ENCODE results near the gene GMEB1.
"Not testable (repeated sequence)": the region's sequence is repeated elsewhere in the genome, so short reads cannot be mapped to it uniquely, and the experiment has no call there.

The GMEB1 gene

DNA sequence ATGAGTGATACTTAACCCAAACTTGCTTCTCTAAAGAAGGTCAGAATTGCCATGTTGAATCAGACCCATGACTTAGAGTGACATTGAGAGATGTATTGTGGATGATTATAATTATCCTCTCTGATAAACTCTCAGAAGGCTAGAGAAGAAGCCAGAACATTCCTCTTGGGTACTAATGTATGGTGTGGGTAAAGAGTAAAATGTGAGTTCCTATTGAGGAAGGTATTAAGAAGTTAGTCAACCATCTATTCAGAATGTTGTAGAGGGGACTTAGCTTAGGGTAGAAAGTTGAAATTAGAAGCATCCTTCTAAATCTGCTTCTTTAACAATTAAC is 7.3 kb downstream of the GMEB1 start:
- DNase-seq, result no peak

DNA sequence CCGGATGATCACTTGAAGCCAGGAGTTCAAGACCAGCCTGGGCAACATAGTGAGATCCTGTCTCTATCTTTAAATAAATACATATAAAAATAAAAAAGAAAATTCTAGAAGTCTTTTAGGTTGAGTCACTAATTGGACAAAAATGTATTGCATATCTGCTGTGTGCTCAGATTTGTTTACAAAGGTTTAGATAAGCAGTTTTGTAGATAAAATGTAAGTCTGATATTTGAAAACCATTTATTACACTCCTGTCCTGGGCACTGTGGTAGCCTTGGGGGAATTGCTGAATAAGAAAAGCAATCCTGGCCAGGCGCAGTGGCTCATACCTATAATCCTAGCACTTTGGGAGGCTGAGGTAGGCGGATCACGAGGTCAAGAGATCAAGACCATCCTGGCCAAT is 11.6 kb downstream of the GMEB1 start:
- no peak for DNase-seq

DNA sequence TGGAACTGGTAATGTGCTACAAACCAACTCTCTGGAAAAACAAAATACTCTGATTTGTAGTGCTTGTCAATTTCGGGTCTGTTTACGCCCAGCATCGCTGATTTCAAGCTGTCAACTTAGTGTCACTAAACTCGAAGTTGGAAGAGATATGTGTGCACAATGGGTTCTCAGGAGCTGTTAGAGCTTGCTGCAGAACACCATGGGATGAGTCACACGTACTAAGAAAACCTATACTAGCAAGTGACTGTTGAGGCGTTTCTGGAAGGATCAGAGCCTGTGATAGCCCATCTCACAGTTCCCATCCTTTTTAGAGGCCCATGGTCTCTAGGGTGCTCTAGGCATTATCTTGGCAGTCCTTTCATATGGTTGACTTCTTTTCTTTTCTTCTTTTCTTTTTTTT is 14.3 kb downstream of the GMEB1 start:
- DNase-seq, result no peak

DNA sequence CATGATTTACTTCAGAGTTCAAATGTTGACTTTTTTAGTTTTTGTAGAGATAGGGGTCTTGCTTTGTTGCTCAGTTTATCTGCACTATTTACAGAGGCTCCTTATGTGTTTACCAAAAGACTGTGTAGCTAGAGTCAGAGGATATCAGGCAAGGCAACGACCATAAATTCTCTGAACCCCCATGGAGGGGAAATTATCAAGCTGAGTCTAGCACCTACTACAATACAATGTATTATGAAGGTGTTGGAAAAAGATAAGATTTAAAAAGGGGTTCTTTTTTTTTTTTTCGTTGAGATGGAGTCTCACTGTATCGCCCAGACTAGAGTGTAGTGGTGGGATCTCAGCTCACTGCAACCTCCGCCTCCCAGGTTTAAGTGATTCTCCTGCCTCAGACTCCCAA is 16.4 kb downstream of the GMEB1 start:
- DNase-seq, result no peak

DNA sequence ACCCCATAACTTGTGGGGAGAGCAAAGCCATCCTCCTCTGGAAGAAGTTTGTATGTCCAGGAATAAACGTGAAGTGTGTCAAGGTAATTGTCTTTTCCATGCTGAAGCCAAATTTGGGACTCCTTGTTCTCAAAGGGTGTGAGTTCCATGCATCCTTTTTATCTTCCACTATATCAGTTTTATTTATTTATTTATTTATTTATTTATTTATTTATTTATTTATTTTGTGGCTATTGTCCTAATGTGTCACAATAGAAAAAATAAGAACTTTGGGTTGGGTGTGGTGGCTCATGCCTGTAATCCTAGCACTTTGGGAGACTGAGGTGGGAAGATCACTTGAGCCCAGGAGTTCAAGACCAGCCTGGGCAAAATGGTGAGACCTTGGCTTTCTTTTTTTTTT is 23.0 kb downstream of the GMEB1 start:
- DNase-seq, result not testable (repeated sequence)

DNA sequence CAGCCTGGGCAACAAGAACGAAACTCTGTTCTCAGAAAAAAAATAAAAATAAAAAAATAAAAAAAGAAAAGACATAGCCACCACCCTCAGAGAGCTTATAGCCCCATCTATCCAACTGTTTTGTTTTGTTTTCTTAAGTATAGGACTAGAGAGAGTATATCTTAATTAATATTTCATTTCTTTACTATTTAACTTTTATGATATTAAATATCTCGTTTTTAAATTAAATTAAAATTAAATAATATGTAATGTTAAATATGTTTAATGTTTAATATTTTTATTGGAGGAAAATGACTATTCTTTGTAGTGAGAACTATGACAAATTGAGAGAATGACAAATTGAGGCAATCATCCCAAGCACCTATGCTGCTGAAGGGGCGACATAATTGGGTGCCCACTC is 35.0 kb downstream of the GMEB1 start:
- no peak for DNase-seq

DNA sequence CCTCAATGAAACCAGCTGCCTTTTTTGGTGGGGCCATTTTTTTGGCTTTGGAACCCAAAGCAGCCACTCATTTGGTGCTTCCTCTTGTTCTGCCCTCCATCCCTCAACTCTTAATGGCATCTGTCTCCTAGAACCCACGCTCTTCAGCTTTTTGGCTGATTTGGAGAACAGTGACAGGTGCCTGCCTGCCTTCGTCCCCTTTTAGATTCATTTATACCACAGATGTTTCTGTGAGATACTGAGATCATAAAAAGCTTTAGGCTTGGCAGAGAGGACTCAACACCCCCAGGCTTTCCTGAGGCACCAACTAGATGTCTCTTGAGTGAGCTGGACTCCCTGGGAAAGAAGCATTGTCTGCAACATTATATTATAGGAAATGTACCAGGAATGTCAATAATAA is 47.8 kb downstream of the GMEB1 start:
- no peak for DNase-seq

DNA sequence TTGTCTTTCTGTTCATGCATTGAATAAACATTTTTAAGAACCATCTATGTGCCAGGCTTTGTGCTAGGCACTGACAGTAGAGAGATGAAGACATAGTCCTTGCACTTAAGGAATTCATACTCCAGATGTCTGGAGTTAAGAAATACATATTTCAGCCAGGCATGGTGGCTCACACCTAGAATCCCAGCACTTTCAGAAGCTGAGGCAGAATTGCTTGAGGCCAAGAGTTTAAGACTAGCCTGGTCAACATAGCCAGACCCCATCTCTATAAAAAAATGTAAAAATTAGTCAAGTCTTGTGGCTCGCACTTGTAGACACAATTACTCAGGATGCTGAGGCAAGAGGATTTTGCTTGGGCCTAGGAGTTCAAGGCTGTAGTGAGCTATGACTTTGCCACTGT is 49.6 kb downstream of the GMEB1 start:
- no peak for DNase-seq

DNA sequence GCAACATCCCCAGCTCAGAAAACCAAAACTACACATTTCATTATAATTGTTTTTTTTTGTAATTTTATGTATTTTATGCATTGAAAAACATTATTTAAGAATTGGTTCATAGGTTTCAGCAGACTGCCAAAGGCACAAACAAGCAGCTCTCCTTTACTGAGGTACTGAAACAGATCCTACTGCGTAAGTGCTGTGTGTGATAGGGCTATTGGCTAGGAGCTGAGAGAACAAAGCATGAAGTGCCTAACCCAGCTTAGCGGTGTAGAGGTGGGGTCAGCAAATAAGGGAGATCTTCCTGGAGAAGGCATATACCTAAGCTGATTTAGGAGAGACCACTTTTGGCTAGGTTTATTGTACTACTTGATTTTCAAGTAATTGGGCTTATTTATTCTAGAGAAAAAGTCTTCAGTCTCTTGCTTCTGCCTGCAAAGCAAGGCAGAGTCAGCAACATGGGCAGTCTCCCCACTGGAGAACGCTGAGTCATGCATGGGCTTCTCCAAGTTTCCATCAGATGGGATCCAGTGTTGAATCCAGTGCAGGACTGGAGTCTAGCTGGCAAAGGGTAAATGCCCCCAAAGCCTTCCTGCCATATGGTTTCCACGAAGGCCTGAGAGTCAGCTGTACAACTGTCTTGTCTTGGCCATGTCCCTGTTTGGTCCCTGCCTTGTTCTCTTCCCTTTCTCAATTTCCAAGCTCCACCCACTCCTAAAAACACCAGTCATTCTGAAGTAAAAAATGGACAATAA is 50.2 kb downstream of the GMEB1 start:
- DNase-seq, result no peak

DNA sequence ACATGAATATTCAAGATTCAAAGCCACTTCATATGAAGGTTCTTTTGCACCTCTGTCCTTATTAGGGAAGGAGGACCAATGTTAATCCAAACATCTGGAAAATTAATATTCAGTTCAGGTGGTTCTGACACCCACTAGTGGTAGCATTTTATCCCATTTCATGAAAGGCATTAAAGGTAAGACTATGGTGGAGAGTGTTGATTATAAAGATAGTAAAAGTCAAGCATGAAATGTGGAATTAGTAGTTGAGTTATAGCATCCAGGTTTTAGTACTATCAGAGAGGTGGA is 50.7 kb downstream of the GMEB1 start:
- DNase-seq, result no peak

DNA sequence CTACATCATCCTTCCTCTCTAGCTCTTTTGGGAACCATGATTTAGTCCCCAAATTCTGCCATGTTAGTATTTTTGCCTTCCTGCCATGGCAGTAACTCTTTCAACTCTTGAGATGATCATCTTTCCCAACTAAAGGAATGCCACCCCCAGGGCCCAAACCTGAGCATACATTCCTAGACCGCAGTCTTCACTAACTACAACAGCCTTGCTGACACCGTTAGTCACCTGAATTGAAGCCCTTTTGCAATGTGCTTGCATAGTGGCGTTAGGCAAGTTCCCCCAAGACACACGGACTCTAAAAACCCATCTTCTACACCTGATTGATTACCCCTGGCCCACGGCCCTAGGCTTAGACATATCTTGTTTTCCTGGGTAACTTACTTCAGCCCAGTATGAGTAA is 51.8 kb downstream of the GMEB1 start:
- DNase-seq, result no peak

DNA sequence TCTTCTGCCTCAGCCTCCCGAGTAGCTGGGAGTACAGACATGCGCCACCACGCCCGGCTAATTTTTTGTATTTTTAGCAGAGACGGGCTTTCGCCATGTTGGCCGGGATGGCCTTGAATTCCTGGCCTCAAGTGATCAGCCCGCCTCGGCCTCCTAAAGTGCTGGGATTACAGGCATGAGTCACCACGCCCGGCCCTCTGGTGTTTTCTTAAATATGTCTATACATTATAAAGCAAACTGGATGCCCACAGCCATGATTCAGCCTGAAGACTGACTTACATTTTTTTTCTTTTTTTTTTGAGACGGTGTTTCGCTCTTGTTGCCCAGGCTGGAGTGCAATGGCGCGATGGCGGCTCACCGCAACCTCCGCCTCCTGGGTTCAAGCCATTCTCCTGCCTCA is 53.3 kb downstream of the GMEB1 start:
- DNase-seq, result not testable (repeated sequence)

DNA sequence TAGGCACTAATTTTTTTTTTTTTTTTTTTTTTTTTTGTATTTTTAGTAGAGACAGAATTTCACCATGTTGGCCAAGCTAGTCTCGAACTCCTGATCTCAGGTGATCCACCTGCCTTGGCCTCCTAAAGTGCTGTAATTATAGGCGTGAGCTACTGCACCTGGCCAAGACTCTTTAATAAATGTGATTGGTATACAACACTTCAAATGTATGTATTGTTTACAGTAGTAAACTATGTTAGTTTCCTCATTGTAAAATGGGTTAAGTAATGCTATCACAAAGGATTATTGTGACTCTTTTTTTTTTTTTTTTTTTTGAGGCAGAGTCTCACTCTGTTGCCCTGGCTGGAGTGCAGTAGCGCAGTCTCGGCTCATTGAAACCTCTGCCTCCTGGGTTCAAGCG is 56.8 kb downstream of the GMEB1 start:
- not testable (repeated sequence) for DNase-seq

DNA sequence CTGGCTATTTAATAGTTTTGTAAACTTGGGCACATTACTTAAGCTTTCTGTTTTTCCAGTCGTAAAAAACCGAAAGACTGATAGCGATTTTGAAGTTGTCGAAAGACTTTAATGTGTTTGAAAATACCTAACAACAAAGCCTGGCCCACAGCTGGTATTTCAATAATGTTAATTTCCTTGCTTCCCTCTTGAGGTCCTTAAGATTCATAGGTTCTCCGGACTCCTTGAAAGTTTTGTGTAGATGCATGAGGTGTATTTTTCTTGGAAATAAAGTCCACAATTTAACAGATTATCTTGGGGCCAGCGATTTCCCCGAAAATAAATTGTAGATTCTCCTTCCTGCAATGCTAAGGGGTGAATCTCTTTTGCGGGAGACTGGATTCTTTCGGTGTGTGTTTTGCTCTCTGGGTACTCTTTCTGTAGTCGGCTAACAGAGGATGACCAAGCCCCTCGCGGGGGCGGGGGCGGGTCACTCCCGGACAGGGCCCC is 67.4 kb downstream of the GMEB1 start:
- DNase-seq, result no peak

DNA sequence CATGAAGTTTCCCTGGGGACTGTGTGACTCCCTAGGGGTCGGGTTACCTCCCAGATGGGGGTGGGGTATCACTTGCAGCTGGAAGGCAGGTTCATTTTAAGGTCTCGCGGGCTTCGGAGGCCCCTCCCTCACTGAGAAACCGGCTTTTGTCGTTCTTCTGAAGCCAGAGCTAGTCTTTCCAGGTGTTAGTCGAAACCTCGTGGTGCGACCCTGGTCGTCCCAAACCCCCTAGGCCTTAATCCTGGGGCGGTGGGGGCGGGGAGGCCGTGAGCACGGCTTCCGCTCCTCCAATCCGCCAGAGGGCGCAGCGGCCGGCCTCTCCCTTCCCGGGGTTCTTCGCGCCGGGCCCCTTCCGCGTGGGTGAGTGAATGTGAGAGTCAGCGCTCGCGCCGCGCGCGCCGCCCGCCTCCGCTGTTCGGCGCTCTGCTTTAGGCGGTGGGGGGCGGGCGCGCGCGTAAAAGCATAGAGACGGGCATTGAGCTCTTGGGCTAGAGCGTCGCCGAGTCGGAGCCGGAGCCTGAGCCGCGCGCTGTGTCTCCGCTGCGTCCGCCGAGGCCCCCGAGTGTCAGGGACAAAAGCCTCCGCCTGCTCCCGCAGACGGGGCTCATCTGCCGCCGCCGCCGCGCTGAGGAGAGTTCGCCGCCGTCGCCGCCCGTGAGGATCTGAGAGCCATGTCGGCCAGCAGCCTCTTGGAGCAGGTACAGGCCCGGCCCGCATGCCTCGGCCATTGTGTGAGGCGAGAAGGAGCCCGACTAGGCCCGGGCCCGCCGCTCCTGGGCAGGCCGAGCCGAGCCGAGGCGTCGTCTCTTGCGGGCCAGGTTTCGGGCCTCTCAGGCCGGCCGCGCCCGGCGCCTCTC is 68.1 kb downstream of the GMEB1 start, which contains the start of gene YTHDF2:
TSS of gene YTHDF2 (plus strand) at position 491 of the 857 bp plus-strand sequence. CDS start at position 672, 181 bp downstream.
- peak; percentile 94 to 98 for DNase-seq

DNA sequence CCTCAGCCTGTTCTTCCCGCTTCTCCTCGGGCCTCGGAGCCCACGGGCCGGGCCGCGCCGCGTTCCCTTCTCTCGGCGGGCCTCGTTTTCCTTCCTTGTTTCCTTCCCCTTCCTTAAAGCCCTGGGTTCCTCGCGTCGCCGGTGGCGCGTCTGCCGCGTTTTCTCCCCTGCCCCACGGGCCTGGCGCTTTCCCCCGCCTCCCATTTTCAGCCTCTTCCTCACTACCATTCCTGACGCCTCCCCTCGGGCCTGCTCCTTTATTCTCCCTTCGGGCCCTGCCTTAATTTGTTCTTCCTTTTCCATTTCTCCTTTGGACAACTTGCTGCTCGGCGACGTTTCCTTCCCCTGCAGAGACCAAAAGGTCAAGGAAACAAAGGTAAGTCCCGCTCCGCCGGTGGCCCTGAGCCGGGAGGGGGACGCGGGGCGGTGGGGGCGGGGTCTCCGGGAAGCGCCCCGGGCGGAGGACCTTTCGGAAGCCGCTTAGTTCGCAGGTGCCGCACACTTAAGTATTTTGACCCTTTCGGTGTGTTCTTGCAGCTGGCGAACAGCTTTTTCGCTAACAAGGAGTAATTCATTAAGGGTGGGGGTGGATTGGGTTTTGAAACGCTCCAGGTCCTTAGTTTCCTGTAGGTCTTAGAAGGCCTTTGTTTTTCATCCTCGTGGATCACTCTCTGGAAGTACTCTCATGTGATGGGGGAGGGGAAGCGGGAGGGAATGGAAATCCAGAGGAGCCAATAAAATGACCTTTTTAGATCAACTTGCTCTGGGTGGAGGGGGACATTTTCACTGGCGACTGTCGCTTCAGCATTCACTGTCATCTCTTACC is 68.9 kb downstream of the GMEB1 start:
- DNase-seq, result peak; percentile 26 to 48

DNA sequence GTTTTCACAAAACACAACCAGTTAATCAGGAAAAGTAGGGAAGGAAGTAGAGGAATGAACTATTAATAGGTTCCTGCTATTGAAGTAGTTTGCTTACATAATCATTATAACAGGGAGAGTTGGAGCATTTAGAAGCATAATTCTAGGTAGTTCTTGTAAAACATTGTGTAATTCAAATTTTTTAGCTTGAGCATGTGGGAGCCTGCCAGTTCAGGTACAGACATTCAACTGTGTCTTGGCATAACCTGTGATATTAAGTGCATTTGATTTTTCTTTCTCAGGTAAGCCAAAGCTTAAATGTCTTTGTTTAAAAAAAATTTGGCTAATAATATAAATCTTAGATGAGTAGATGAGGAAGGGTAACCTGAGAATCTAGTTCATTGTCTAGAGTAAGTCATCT is 71.5 kb downstream of the GMEB1 start:
- DNase-seq, result no peak

DNA sequence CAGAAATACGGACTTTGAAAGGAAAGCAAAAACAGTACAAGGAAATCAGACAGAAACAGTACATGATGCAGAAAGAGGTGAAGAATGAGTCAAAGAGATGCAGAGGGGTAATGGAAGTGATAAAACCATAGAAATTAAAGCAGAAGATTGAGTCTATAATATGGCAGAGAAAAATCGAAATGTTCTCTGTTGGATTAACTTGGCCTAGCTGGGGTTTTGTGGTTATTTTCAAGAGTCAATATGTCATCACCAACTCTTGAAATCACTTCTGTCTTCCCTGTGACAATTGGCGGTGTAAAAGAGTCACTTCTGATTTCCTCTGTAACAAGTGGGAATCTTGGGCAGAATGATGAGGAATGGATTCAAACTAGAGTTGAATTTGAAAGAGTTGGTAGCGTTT is 75.6 kb downstream of the GMEB1 start:
- no peak for DNase-seq

DNA sequence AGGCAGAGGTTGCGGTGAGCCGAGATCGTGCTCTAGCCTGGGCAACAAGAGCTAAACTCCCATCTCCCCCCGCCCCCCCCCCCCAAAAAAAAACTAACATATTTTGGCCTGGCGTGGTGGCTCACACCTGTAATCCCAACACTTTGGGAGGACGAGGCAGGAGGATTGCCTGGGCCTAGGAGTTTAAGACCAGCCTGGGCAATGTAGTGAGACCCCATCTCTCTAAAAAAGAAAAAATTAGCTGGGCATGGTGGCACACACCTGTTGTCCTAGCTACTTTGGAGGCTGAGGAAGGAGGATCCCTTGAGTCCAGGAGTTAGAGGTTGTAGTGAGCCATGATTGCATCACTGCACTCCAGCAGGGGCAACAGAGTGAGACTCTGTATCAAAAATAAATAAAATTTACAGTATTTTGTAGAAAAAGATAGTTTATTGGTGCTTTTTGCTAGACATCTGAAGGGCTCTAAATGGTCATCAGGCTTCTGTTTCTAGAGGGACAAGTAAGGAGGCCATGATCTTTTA is 77.1 kb downstream of the GMEB1 start:
- DNase-seq, result no peak

DNA sequence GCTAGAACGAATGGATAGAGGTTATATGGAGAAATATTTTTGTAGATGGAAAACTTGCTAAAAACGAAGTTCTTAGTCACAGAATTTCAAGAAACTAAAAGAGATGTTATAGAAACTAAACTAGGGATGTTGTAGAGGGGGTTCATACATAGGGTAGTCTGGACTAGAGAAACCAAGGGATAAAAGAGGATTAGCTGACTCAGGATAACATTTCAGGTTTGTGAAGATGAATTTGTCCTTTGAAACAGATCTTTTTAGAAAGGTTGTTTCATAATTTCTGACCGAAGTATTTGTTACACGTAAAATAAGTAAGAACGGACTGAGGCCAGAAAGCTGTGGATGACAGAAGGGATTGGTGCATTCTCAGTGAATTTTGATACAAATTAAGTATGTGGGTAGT is 81.7 kb downstream of the GMEB1 start:
- DNase-seq, result no peak

DNA sequence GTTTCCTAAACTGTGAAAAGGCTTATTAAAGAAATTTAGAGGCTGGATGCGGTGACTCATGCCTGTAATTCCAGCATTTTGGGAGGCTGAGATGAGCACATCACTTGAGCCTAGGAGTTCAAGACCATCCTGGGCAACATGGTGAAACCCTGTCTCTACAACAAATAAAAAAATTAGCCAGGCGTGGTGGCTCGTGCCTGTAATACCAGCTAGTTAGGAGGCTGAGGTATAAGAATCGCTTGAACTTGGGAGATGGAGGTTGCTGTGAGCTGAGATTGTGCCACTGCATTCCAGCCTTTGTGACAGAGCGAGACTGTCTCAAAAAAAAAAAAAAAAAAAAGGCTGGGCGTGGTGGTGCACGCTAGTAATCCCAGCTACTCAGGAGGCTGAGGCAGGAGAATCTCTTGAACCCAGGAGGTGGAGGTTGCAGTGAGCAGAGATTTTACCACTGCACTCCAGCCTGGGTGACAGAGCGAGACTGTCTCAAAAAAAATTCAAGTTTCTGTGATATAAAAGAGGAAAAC is 82.2 kb downstream of the GMEB1 start:
- DNase-seq, result not testable (repeated sequence)

DNA sequence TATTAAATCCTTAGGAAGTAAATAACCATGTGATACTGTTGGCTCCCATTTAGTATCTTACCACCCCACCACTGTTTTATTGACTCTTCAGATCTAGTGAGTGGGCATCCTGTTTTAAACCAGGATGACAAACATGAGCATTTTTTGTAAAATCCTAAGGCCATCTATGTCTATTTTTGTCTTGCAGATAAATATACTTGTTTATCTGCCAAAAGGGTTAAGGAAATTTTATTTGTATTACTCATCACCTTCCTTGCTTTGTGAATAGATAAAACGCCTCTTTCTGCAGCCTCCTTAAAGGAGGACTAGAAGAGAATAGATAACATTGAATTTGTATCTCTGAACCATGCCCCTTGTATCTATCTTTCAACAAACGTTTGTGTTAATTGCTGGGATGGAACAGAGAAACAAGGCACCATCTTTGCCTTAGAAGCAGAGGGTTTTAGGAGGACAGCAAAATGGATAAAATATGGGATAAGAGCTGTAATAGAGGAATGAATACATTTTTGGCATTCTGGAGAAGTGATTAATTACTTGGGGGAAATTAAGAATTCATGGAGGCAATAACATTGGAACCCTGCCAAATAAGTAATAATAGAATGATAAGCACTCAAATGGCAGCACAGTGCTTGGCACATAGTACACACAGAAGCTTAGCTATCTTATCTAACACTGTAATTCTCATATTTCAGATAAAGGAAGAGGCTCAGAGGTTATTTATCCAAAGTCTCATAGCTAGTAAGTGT is 82.9 kb downstream of the GMEB1 start:
- no peak for DNase-seq
